ENCODE results near the gene TNS3.

TNS3 gene

GRCh38 chr7:47539398-47540052, 42.4 kb downstream of the TNS3 start:
- no peak for DNase-seq

- no peak for DNase-seq
These were observed 43.0 kb downstream of the TNS3 start for GRCh38 chr7:47538846-47539311.

- DNase-seq, result no peak
These were observed 43.9 kb downstream of the TNS3 start for GRCh38 chr7:47537716-47538675.

GRCh38 chr7:47536661-47537611, 45.0 kb downstream of the TNS3 start:
- no peak for DNase-seq

- no peak for DNase-seq
These were observed 45.9 kb downstream of the TNS3 start for GRCh38 chr7:47535704-47536628.

GRCh38 chr7:47535035-47535703, 46.7 kb downstream of the TNS3 start:
- DNase-seq, result no peak

- DNase-seq, result no peak
These were observed 47.4 kb downstream of the TNS3 start for GRCh38 chr7:47534322-47535034.

- no peak for DNase-seq
These were observed 50.1 kb downstream of the TNS3 start for GRCh38 chr7:47531584-47532492.

GRCh38 chr7:47529826-47530555, 51.9 kb downstream of the TNS3 start:
- no peak for DNase-seq

GRCh38 chr7:47529405-47529804, 52.5 kb downstream of the TNS3 start:
- no peak for DNase-seq

- no peak for DNase-seq
These were observed 53.4 kb downstream of the TNS3 start for GRCh38 chr7:47528471-47528870.

GRCh38 chr7:47526466-47526865, 55.4 kb downstream of the TNS3 start:
- no peak for DNase-seq

GRCh38 chr7:47525066-47525623, 56.8 kb downstream of the TNS3 start:
- DNase-seq, result no peak

GRCh38 chr7:47523401-47523800, 58.5 kb downstream of the TNS3 start:
- no peak for DNase-seq

- no peak for DNase-seq
These were observed 59.9 kb downstream of the TNS3 start for GRCh38 chr7:47521816-47522561.

GRCh38 chr7:47521011-47521795, 60.7 kb downstream of the TNS3 start:
- no peak for DNase-seq

- no peak for DNase-seq
These were observed 61.5 kb downstream of the TNS3 start for GRCh38 chr7:47520406-47520805.

Data from effector CD4-positive, alpha-beta T cell (primary cell).